Measurements from ENCODE around the gene PLOD2.

Gene PLOD2

GRCh38 chr3:146129750-146130149 is 31.2 kb downstream of the PLOD2 start:
- no peaks in the 10 kb centered on the region for H3K79me2 ChIP-seq (ENCODE audit: insufficient read depth, low read length)
- TF ChIP-seq, protein P1, sequence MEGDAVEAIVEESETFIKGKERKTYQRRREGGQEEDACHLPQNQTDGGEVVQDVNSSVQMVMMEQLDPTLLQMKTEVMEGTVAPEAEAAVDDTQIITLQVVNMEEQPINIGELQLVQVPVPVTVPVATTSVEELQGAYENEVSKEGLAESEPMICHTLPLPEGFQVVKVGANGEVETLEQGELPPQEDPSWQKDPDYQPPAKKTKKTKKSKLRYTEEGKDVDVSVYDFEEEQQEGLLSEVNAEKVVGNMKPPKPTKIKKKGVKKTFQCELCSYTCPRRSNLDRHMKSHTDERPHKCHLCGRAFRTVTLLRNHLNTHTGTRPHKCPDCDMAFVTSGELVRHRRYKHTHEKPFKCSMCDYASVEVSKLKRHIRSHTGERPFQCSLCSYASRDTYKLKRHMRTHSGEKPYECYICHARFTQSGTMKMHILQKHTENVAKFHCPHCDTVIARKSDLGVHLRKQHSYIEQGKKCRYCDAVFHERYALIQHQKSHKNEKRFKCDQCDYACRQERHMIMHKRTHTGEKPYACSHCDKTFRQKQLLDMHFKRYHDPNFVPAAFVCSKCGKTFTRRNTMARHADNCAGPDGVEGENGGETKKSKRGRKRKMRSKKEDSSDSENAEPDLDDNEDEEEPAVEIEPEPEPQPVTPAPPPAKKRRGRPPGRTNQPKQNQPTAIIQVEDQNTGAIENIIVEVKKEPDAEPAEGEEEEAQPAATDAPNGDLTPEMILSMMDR (conservative IDR thresholded peaks at IDR 0.05; ENCODE audit: low read length): no peak
- no peak for TF ChIP-seq EZH2phosphoT487 (IDR thresholded peaks at IDR 0.05; ENCODE audit: borderline replicate concordance)

GRCh38 chr3:146128939-146129338 is 32.0 kb downstream of the PLOD2 start:
- H2AFZ ChIP-seq (ENCODE audit: low read length): no peak overlapping the region

More at GRCh38 chr3:146129750-146130149, 31.2 kb downstream of the PLOD2 start:
- Histone ChIP-seq H3K4me3 (ENCODE audit: low read length, poor library complexity, severe bottlenecking) (no peak overlapping the region), H3K9me3 (ENCODE audit: insufficient read depth, low read depth, low read length) (no peaks in the 10 kb centered on the region), H3K36me3 (ENCODE audit: insufficient read depth, low read length) (no peaks in the 10 kb centered on the region), H3K4me1 (ENCODE audit: insufficient read depth, low read length, poor library complexity, severe bottlenecking) (no peaks in the 10 kb centered on the region), H2AFZ (ENCODE audit: low read length) (no peak overlapping the region), H3K9me2 (replicated peaks; ENCODE audit: low read depth, low read length) (no peaks in the 10 kb centered on the region), H4K20me1 (ENCODE audit: insufficient read depth, low read length, poor library complexity, severe bottlenecking) (no peaks in the 10 kb centered on the region), H3F3A (ENCODE audit: low read depth) (no peaks in the 10 kb centered on the region), H3K9ac (ENCODE audit: low read depth, low read length, poor library complexity, severe bottlenecking) (no peak overlapping the region), H3K4me2 (ENCODE audit: low read depth, low read length, poor library complexity, severe bottlenecking) (no peak overlapping the region), H3K27me3 (ENCODE audit: insufficient read depth, low read length, poor library complexity, severe bottlenecking) (no peaks in the 10 kb centered on the region)

GRCh38 chr3:146128179-146128578 is 32.8 kb downstream of the PLOD2 start:
- Histone ChIP-seq H2AFZ (ENCODE audit: low read length) (no peak overlapping the region), H3K36me3 (ENCODE audit: insufficient read depth, low read length) (no peaks in the 10 kb centered on the region), H3K4me1 (ENCODE audit: insufficient read depth, low read length, poor library complexity, severe bottlenecking) (no peaks in the 10 kb centered on the region), H3K4me2 (ENCODE audit: low read depth, low read length, poor library complexity, severe bottlenecking) (no peak overlapping the region), H3K9ac (ENCODE audit: low read depth, low read length, poor library complexity, severe bottlenecking) (no peak overlapping the region), H3K4me3 (ENCODE audit: low read length, poor library complexity, severe bottlenecking) (no peak overlapping the region), H3F3A (ENCODE audit: low read depth) (no peaks in the 10 kb centered on the region), H3K27me3 (ENCODE audit: insufficient read depth, low read length, poor library complexity, severe bottlenecking) (no peaks in the 10 kb centered on the region), H3K9me3 (ENCODE audit: insufficient read depth, low read depth, low read length) (no peaks in the 10 kb centered on the region), H3K79me2 (ENCODE audit: insufficient read depth, low read length) (no peaks in the 10 kb centered on the region), H3K9me2 (replicated peaks; ENCODE audit: low read depth, low read length) (no peaks in the 10 kb centered on the region), H4K20me1 (ENCODE audit: insufficient read depth, low read length, poor library complexity, severe bottlenecking) (no peaks in the 10 kb centered on the region)
- TF ChIP-seq, protein P1 (conservative IDR thresholded peaks at IDR 0.05; ENCODE audit: low read length): no peak
- no peak for TF ChIP-seq EZH2phosphoT487 (IDR thresholded peaks at IDR 0.05; ENCODE audit: borderline replicate concordance)

More at GRCh38 chr3:146128939-146129338, 32.0 kb downstream of the PLOD2 start:
- no peaks in the 10 kb centered on the region for H3K36me3 ChIP-seq (ENCODE audit: insufficient read depth, low read length)
- H3K4me2 ChIP-seq (ENCODE audit: low read depth, low read length, poor library complexity, severe bottlenecking): no peak overlapping the region
- H3K4me1 ChIP-seq (ENCODE audit: insufficient read depth, low read length, poor library complexity, severe bottlenecking): no peaks in the 10 kb centered on the region
- H3F3A ChIP-seq (ENCODE audit: low read depth): no peaks in the 10 kb centered on the region
- TF ChIP-seq, protein P1 (conservative IDR thresholded peaks at IDR 0.05; ENCODE audit: low read length): no peak
- no peak for TF ChIP-seq EZH2phosphoT487 (IDR thresholded peaks at IDR 0.05; ENCODE audit: borderline replicate concordance)
- no peak overlapping the region for H3K4me3 ChIP-seq (ENCODE audit: low read length, poor library complexity, severe bottlenecking)
- H3K9me3 ChIP-seq (ENCODE audit: insufficient read depth, low read depth, low read length): no peaks in the 10 kb centered on the region
- H4K20me1 ChIP-seq (ENCODE audit: insufficient read depth, low read length, poor library complexity, severe bottlenecking): no peaks in the 10 kb centered on the region
- no peak overlapping the region for H3K9ac ChIP-seq (ENCODE audit: low read depth, low read length, poor library complexity, severe bottlenecking)
- no peaks in the 10 kb centered on the region for H3K27me3 ChIP-seq (ENCODE audit: insufficient read depth, low read length, poor library complexity, severe bottlenecking)
- no peaks in the 10 kb centered on the region for H3K79me2 ChIP-seq (ENCODE audit: insufficient read depth, low read length)
- H3K9me2 ChIP-seq (replicated peaks; ENCODE audit: low read depth, low read length): no peaks in the 10 kb centered on the region
